Left cardiac atrium (tissue), 4 donors: ENCODE data around the gene SERPINB4. TPM values are rescaled to one million over a fixed set of nuclear protein-coding genes. Genes with fewer than 3 reads are reported as not detected.
"Not testable (repeated sequence)": the region's sequence is repeated elsewhere in the genome, so short reads cannot be mapped to it uniquely, and the experiment has no call there.

Experiments used
- ATAC-seq, 2 donors: fragments of 200-7000 bp; cut with Tn5 transposase; one replicate each; pipeline ENCODE4 v1.9.1; 2020; ENCODE audit warnings: mild to moderate bottlenecking in 2 of 2, moderate library complexity in 2 of 2
- DNase-seq: peaks from one replicate; pipeline ENCODE4 v3.0.0-alpha.2; 2020
- intact Hi-C, 2 donors: fragments of 100-400 bp; cut with DNase I; formaldehyde crosslinking; loops; one replicate each; pipeline versions ENCODE4 v1.14.1 to v1.15.1; 2022 to 2023
- long read RNA-seq: library from polyadenylated mRNA; unstranded; transcript quantifications from one replicate; pipeline ENCODE4 v2.0.0, GENCODE V29; 2021
- total RNA-seq, 2 donors: library from RNA; stranded (reverse); fragmentation: NEBNext Ultra II Directional; extraction: Animal tissue kit (Norgen Biotek cat#: 25700); gene quantifications; one replicate each; pipeline ENCODE4 v1.2.1, GENCODE V29; 2021
- donor health status: DM: no; HTN: yes; CAD: no.
- donor health status: DM: no; HTN: yes; CAD: no; lungs with severe emphysema.
- donor health status: DM: yes; HTN: yes; CAD: no.
- donor health status: Dilated cardiomyopathy.

The SERPINB4 gene
- total RNA-seq = not detected
- long read RNA-seq = 0 reads

DNA sequence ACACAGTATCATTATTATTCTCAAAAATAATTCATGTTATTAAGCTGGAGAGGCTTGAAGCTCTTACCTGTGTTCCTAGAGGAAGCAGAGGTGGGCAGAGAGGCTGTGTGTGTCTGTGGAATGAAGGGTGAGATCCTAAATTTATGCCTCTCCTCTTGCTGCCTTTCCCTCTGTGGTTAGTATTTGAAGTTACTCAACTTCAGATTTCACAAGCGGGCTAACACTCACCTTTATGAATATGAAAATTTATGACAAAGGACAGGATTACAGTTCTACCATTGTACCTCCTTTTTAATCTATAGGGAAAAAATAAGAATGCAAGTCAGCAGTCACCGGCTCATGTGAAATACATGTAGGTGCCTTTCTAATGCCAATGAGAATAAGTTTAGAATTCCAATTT, at the start of gene SERPINB4:
TSS of gene SERPINB4 (minus strand) at position 115 of the 400 bp plus-strand sequence. CDS start 679 bp downstream, outside the sequence.
- ATAC-seq, DNase-seq, intact Hi-C loops: not testable (repeated sequence)

DNA sequence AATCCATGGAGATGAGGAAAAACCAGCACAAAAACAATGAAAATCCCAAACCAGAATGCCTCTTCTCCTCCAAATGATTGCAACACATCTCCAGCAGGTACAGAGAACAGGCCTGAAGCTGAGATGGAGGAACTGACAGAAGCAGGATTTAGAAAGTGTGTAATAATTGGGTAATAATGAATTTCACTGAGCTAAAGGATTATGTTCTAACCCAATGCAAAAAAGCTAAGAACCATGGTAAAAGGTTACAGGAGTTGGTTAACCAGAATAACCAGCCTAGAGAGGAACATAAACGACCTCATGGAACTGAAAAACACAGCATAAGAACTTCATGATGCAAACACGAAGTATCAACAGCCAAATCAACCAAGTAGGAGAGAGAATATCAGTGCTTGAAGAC, 45.0 kb upstream of the SERPINB4 start:
- no peak for ATAC-seq
- intact Hi-C loops = no loop called here

DNA sequence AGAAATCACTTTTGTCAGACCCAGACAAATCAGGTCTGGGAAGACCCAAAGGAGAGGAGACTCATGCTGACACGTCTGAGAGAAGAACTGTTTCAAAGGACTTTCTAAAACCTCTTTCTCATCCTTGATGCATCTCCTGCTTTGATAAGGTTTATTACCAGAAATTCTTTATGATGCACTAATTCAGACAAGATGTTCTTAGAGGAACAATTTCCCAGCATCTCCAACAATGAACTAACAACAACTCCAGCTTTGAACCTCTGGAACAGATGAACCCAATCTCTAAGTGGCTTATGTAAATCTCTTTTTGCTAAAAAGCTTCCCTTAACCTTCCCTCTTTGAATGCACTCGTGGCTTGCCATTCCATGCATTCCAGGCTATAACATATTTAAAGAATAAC, 42.8 kb upstream of the SERPINB4 start:
- intact Hi-C loops = no loop called here
- ATAC-seq = no peak

More for the DNA sequence above, 45.0 kb upstream of the SERPINB4 start:
- no peak for DNase-seq

DNA sequence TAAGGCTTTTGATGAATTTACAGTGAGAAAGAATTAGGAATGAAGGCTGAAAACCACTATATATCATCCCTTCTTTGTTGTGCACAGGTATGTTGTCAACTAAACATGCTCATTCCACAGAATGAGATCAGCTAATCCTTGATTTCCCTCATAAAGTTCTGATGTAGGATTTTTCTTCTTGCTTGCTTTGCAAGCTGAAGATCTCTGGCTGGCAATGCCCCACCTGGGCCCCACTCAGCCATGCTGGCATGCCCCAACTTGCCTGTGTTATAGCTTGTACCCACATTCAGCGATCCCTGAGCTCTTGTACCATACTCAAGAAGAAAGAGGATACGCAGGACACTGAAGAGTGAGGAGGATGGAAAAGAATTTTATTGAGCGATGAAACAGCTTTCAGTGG, 40.7 kb upstream of the SERPINB4 start:
- no peak for DNase-seq
- ATAC-seq = no peak
- intact Hi-C loops = no loop called here

More for the DNA sequence above, 42.8 kb upstream of the SERPINB4 start:
- no peak for DNase-seq

DNA sequence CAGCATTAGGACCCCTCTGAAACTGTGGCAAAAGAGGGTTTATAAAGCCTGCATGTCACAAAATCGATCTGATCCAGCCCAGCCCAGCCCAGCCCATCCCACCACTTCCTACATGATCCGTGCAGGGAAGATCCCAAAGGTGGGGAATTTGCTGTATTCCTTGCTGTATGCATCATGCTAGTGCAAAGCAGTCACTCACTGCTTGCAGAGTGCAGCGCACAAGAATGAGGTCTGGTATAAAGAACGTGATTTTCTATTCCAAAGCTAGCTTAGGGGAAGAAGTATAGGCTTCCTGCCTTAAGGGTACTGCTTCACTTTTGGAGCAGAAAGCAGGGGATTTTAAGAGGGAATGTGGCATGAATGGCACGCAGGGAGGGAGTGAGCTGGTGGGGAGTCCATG, 39.8 kb upstream of the SERPINB4 start:
- ATAC-seq (no peak), DNase-seq (no peak)
- intact Hi-C loops = no loop called here

DNA sequence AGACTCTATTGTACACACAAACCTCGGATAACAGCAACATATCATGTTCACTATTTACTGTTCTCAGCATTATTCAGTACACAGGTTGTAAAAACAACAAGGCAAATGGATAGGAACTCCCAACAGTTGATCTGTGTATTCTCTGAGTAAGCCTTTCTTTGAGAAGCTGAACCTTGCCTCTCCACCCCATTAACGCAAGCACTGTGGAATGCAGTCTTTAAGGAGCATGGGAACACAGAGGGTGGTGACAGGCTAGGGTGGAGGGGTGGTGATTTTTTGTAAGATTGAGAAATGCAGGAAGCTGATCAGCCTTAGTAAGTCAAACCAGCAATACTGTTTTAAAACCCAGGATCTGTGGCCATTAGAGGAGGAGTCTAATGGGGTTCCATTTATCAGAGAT, 39.1 kb upstream of the SERPINB4 start:
- intact Hi-C loops = no loop called here
- no peak for DNase-seq
- ATAC-seq = peak in 1 of 2 donors; percentile 87

DNA sequence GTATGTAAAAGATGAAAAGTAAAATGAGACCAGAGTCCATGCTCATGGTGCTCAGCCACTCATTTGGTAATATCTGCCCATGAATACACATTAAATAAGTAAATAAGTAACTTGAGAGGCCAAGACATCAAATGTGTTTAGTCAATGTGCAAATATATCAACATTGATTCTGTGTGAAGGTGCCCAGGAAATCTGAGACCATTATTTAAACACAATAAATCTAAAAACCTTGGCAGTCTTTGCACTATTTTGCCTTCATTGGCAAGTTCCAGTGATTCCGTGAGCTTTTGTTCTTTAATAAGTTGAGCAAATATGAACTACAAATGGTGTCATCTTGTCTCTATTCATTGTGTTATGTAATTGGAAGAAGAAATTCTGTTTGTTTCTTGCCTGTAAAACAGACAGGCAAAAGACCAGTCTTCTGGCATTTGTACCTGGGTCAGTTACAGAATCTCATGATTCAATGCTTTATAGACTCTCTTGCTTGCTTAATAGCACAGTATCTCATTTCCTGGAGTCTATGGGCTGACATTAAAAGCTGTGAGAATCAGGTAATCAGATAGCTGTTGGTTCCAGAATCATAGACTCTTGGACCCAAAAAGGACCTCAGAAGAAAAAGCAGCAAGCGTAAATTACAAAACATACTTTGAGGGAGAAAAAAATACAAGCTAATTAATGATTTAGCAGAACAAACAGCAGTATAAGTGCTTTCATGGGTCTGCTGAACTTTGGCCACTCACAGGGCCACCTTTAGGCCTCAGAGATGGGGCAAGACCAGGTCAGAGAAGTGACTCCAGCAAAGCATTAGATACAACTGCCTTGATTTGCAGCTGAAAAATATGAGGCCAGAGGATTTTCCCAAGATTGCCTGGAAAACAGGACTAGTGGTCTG, 37.6 kb upstream of the SERPINB4 start:
- ATAC-seq (no peak), DNase-seq (no peak)
- intact Hi-C loops = no loop called here

DNA sequence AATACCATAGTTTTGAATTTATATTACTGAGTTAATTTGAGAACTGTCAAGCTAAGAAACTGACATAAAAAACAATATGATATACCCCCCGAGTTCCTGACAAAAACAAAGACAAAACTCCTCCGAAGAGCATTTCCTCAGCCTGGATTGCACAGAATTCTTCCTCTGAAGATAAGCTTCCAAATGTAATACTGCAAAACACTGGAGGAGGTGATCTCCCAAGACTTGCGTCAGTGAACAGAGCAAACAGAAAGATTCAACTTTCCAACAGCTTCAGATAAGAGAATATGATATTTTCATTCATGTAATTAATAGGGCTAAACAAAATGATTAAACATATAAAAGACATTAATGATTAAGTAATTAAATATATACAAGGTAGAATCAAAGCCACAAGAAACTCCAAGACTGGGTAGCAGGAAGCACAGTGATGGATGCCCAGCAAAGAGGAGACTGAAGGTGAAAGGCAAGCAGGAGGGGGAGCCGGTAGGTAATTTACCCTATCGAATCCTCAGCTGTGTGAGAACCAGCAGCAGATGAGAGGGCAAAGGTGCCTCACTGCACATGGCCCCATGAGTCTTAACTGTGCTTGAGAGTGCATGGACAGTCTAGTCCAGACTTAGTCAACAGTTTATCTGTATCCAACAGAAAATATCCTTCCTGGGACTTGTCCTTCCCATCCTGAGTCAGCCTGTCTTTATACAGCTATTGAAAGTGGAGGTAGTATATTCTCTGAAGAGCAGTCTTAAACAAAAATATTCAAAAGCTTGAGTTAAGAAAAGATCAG, 36.0 kb upstream of the SERPINB4 start:
- ATAC-seq (peak in 1 of 2 donors; percentile 71), DNase-seq (no peak)
- intact Hi-C loops = no loop called here

DNA sequence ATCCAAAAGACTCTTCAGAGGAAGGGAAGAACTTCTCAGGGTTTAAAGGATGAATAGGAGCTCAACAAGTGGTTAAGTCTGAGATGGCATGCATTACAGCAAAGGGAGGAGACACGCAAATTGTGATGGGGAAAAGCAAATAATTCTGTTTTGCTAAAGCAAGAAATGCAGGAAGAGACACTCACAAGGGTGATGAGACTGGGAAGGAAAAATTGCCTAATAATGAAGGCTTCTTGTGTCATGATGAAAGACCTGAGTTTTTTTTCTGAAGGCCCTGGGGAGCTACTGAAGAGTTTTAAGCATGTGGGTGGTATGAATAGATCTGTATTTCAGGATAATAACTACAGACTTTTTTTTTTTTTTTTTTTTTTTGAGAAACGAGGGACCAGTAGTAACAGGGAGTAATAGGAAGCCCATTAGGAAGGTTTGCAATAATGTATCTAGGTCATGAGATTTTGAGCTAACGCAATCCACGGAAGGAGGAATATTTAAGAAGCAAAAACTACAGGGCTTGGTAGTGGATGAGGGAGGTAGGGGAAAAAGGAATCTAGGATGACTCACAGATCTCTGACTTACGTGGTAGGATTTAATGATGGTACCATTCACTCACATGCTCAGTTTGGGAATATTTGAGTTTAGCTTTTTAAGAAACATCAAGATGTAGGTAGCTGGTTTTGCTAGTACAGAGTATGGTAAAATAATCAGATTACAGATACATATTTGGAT, 33.6 kb upstream of the SERPINB4 start:
- no peak for DNase-seq

DNA sequence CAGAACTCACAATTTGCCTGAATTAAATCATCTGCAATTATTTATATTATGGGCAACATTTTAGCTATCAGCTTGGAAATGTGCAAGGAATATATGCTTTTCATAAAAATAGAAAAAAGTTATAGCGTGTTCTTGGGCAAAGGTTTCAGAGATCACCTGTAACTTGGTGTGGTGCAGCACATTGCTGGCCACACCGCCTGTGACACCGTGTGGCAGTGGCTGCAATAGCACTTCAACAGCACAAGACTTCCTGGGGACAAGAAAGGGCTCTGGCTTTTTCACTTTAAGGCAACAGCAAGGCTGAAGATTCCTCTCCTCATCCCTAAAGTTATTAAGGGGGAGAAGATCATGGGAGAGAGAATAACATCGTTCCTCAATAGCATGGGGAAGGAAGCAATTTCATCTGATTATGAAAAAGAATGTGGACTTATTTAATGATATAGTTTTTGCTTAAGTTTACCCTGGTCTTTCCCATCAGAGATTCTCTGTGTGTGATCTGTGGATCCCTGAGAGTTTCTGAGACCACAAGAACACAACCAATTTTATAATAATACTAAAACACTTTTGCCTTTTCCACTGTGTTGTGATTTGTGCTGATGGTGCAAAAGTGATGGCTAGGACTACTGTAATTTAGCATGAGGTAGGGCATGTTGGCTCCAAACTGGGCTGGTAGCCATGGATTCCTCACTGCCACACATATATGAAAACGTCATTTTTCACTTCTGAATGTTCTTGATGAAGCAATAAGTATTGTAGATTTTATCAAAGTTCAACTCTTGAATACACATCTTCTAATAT, 32.7 kb upstream of the SERPINB4 start:
- ATAC-seq = no peak
- intact Hi-C loops = no loop called here
- no peak for DNase-seq

More for the DNA sequence above, 33.6 kb upstream of the SERPINB4 start:
- intact Hi-C loops = no loop called here
- no peak for ATAC-seq

DNA sequence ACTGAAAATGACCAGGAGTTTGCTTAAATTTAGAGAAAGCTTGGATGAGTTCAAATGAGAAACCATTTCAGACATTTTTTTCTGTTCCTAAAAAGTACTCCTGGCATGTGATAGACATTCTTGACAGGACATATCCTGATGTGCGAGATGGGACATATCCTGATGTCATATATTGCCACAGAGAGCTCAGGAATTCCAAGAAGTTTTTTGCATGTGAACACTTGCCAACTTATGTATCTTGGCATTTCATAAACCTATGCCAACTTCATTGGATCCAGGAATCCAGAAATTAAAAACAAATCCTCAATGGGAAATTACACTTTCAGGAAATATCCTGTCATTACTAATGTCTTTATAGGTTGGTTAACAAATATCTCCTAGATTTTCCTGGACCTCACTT, 20.5 kb upstream of the SERPINB4 start:
- intact Hi-C loops = no loop called here
- ATAC-seq (no peak), DNase-seq (no peak)

DNA sequence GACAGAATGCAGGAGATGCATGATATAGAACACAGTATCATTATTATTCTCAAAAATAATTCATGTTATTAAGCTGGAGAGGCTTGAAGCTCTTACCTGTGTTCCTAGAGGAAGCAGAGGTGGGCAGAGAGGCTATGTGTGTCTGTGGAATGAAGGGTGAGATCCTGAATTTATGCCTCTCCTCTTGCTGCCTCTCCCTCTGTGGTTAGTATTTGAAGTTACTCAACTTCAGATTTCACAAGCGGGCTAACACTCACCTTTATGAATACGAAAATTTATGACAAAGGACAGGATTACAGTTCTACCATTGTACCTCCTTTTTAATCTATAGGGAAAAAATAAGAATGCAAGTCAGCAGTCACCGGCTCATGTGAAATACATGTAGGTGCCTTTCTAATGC, 17.7 kb upstream of the SERPINB4 start, which contains the start of gene SERPINB3:
TSS of gene SERPINB3 (minus strand) at position 144 of the 400 bp plus-strand sequence. CDS start 677 bp downstream, outside the sequence.
- intact Hi-C loops, ATAC-seq, DNase-seq: not testable (repeated sequence)

DNA sequence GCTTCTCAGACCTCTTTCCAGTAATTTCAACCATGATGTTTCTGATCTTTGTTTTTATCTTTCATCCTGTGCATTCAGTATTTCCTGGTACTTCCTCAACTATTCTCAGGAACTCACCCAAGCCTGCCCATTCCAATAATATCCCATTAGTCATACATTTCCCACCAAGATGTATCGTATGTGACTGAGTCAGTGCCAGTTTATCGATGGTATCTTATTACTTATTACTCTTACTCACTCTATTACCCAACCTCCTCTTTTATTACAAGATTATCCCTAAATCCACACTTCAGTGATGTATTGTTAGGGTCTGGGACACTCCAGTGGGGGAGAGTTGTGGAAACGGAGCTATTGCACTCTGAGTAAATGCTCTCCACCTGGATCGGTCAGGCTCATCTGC, 14.9 kb upstream of the SERPINB4 start:
- ATAC-seq, intact Hi-C loops, DNase-seq: not testable (repeated sequence)

DNA sequence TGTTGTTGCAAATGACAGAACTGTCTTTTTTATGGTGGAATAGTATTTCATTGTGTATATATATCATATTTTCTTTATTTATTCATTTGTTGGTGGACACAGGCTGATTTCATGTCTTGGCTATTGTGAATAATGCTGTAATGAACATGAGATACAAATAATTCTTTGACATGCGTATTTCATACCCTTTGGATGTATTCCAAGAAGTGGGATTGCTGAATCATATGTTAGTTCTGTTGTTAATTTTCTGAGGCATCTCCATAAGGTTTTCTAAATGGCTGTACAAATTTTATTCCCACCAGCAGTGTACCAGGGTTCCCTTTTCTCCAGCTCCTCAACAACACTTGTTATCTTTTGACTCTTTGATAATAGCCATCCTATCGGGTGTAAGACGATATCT, 6.2 kb upstream of the SERPINB4 start:
- ATAC-seq, DNase-seq, intact Hi-C loops: not testable (repeated sequence)

DNA sequence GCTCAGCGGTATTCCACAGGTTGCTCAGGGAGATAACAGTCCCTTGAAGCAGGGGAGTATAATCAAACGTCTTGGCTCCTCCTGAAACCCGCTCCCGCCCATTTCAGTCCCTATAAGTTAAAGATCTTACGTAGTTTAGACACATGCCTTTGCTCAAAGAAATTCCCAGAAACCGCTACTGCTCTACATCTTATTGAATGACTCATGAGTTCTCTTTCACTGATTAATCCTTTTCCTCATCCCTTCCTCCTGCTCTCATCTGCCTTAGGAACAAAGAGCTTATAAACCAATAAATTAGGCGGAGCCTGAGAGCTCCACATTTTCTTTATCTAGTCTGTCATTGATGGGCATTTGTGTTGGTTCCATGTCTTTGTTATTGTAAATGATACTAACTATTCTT, 4.2 kb upstream of the SERPINB4 start:
- ATAC-seq = no peak
- no peak for DNase-seq
- intact Hi-C loops = no loop called here

DNA sequence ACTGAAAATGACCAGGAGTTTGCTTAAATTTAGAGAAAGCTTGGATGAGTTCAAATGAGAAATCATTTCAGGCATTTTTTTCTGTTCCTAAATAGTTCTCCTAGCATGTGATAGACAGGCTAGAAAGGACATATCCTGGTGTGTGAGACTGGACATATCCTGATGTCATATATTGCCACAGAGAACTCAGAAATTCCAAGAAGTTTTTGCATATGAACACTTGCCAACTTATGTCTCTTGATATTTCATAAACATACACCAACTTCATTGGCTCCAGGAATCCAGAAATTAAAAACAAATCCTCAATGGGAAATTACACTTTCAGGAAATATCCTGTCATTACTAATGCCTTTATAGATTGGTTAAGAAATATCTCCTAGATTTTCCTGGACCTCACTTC, 2.9 kb upstream of the SERPINB4 start:
- DNase-seq = no peak
- ATAC-seq = no peak
- intact Hi-C loops = no loop called here

DNA sequence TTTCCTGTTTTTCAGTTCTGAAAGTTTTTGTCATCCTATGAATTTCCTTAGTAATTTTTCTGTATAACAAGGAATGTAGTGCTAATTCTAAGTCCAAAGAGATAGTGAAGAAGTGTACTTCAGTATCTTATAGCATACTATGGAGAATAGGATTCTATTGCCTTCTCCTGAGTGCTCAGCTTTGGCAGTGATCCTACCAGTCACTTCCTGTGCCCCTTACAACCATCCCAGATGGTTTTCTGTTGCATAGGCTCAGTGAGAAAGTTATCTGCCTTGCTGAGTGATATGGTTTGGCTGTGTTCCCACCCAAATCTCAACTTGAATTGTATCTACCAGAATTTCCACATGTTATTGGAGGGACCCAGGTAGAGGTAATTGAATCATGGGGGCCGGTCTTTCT, 638 bp upstream of the SERPINB4 start:
- DNase-seq, intact Hi-C loops, ATAC-seq: not testable (repeated sequence)

DNA sequence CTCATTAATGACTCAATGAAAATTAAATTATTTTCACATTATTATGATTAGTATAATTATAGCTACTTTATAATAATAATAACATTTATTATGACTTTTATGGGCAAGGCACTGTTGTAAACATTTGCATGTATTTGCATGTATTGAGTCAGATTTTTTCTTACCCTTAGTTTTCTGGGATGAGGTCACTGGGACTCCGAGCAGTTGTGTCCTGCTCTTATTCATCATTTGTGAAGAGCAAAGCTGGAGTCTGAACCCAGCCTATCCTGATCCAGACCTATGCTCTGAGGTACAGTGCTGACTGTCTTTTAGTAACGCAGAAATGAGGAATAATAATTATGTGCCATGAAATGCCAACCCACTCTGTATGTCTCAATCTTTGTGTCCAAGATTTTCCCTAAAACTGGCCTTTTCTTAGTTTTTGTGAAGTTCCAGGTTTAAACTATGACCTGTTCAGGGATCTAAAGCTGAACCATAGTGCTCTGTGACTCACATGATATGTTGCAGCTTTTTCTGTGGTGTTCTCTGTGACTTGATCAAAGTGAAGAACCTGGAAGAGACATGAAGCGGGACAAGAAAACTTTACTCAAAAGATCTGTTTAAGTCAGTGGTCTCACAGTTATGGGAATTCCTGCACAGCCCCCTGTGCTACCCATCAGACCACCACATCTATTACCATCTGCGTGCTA, 1.2 kb downstream of the SERPINB4 start:
- intact Hi-C loops, ATAC-seq, DNase-seq: not testable (repeated sequence)
